Activated CD8-positive, alpha-beta memory T cell treated with anti-CD3 and anti-CD28 coated beads for 1 hour (primary cell): ENCODE results near the gene LTV1.
"Not testable (repeated sequence)": the region's sequence is repeated elsewhere in the genome, so short reads cannot be mapped to it uniquely, and the experiment has no call there.

Experiments used
- DNase-seq, 2 donors: peaks; one replicate each; pipeline ENCODE4 v3.0.0-alpha.2; 2020; ENCODE audit warnings: low read depth in 1 of 2; ENCODE audit errors: extremely low read depth in 1 of 2

The LTV1 gene

GRCh38 chr6:143842902-143843676 is at the start of gene LTV1:
Gene LTV1, plus strand, starts transcription at chr6:143843338. Its CDS starts 140 bp downstream, at chr6:143843478.
- peak; percentile 74 to 86 for DNase-seq

GRCh38 chr6:143796551-143796950 is 46.6 kb upstream of the LTV1 start:
- DNase-seq, result not testable (repeated sequence)

GRCh38 chr6:143798487-143798886 is 44.7 kb upstream of the LTV1 start:
- not testable (repeated sequence) for DNase-seq

GRCh38 chr6:143802833-143803565 is 40.1 kb upstream of the LTV1 start:
- DNase-seq, result no peak

GRCh38 chr6:143803769-143804568 is 39.2 kb upstream of the LTV1 start:
- no peak for DNase-seq

- DNase-seq, result no peak
These were observed 38.3 kb upstream of the LTV1 start for GRCh38 chr6:143804835-143805239.

GRCh38 chr6:143806282-143807102 is 36.6 kb upstream of the LTV1 start:
- no peak for DNase-seq

GRCh38 chr6:143807103-143807772 is 35.9 kb upstream of the LTV1 start:
- no peak for DNase-seq

- DNase-seq, result no peak
These were observed 32.4 kb upstream of the LTV1 start for GRCh38 chr6:143810745-143811144.

- DNase-seq, result no peak
These were observed 31.5 kb upstream of the LTV1 start for GRCh38 chr6:143811501-143812157.

GRCh38 chr6:143817621-143818020 is 25.5 kb upstream of the LTV1 start:
- DNase-seq, result no peak

- DNase-seq, result no peak
These were observed 21.8 kb upstream of the LTV1 start for GRCh38 chr6:143821359-143821758.

- DNase-seq, result no peak
These were observed 20.5 kb upstream of the LTV1 start for GRCh38 chr6:143822584-143823024.

- DNase-seq, result no peak
These were observed 19.6 kb upstream of the LTV1 start for GRCh38 chr6:143823548-143823947.

GRCh38 chr6:143828572-143828971 is 14.6 kb upstream of the LTV1 start:
- no peak for DNase-seq

GRCh38 chr6:143836150-143836549 is 7.0 kb upstream of the LTV1 start:
- DNase-seq, result no peak

GRCh38 chr6:143838395-143838794 is 4.7 kb upstream of the LTV1 start:
- DNase-seq, result no peak

GRCh38 chr6:143839196-143839595 is 3.9 kb upstream of the LTV1 start:
- no peak for DNase-seq

- no peak for DNase-seq
These were observed 2.4 kb upstream of the LTV1 start for GRCh38 chr6:143840595-143841265.
